Astrocyte (in vitro differentiated cells and primary cell): ENCODE results near the gene SGTA. TPM values are rescaled to one million over a fixed set of nuclear protein-coding genes. Genes with fewer than 3 reads are reported as not detected.

Experiments
- DNase-seq: peaks from one replicate; pipeline ENCODE4 v3.0.0-alpha.2; 2010; ENCODE audit warnings: low read depth
- FAIRE-seq: peaks from 2 replicates; lab custom pipeline; 2011; peaks lifted over from hg19 to GRCh38; lab: Jason Lieb, UNC
- H2AFZ ChIP-seq: 2 replicates; pipeline ENCODE4 v1.6.0; 2012; ENCODE audit warnings: low read depth, low read length, inconsistent platforms
- H3K27ac ChIP-seq: 2 replicates; pipeline ENCODE4 v1.5.1; 2011; ENCODE audit warnings: low read depth, low read length, inconsistent platforms
- H3K27me3 ChIP-seq: 2 replicates; pipeline ENCODE4 v1.6.0; 2011; ENCODE audit warnings: low read length, inconsistent platforms; ENCODE audit not compliant: insufficient read depth
- H3K36me3 ChIP-seq: 2 replicates; pipeline ENCODE4 v1.5.1; 2011; ENCODE audit warnings: low read length, inconsistent platforms; ENCODE audit not compliant: insufficient read depth
- H3K4me1 ChIP-seq: 2 replicates; pipeline ENCODE4 v1.5.1; 2011; ENCODE audit warnings: low read length, inconsistent platforms; ENCODE audit not compliant: insufficient read depth
- H3K4me2 ChIP-seq: 2 replicates; pipeline ENCODE4 v1.6.0; 2012; ENCODE audit warnings: low read length, inconsistent platforms
- H3K4me3 ChIP-seq: 2 replicates; pipeline ENCODE4 v1.5.1; 2011; ENCODE audit warnings: low read depth, mild to moderate bottlenecking, low read length, inconsistent platforms; ENCODE audit not compliant: insufficient read depth
- H3K79me2 ChIP-seq: 2 replicates; pipeline ENCODE4 v1.6.0; 2012; ENCODE audit warnings: mild to moderate bottlenecking, low read length, inconsistent platforms; ENCODE audit not compliant: insufficient read depth
- H3K9ac ChIP-seq: 2 replicates; pipeline ENCODE4 v1.6.0; 2012; ENCODE audit warnings: mild to moderate bottlenecking, low read length, inconsistent platforms
- H3K9me3 ChIP-seq: 2 replicates; pipeline ENCODE4 v1.5.1; 2012; ENCODE audit warnings: low read depth, mild to moderate bottlenecking, low read length, inconsistent platforms; ENCODE audit not compliant: insufficient read depth
- H4K20me1 ChIP-seq: 2 replicates; pipeline ENCODE4 v1.6.0; 2012; ENCODE audit warnings: low read length, inconsistent platforms; ENCODE audit not compliant: insufficient read depth
- H3K27ac Mint-ChIP-seq: one replicate; pipeline ENCODE4 v1.8.0; 2021; ENCODE audit warnings: mild to moderate bottlenecking, mixed read lengths; ENCODE audit not compliant: unreplicated experiment
- H3K27me3 Mint-ChIP-seq: one replicate; pipeline ENCODE4 v1.8.0; 2021; ENCODE audit warnings: low read depth, mixed read lengths; ENCODE audit not compliant: unreplicated experiment
- H3K36me3 Mint-ChIP-seq: one replicate; pipeline ENCODE4 v1.8.0; 2021; ENCODE audit warnings: low read depth, mixed read lengths; ENCODE audit not compliant: unreplicated experiment
- H3K4me1 Mint-ChIP-seq: one replicate; pipeline ENCODE4 v1.8.0; 2021; ENCODE audit warnings: low read depth, mixed read lengths; ENCODE audit not compliant: unreplicated experiment
- H3K4me3 Mint-ChIP-seq: one replicate; pipeline ENCODE4 v1.8.0; 2021; ENCODE audit warnings: mild to moderate bottlenecking, moderate library complexity, mixed read lengths; ENCODE audit not compliant: unreplicated experiment
- H3K9me3 Mint-ChIP-seq: one replicate; pipeline ENCODE4 v1.8.0; 2021; ENCODE audit warnings: mild to moderate bottlenecking, mixed read lengths; ENCODE audit not compliant: unreplicated experiment
- CTCF ChIP-seq: IDR thresholded peaks from 2 replicates; pipeline ENCODE4 v1.5.1; 2011; ENCODE audit warnings: low read depth, mild to moderate bottlenecking, inconsistent platforms, low read length, moderate library complexity; ENCODE audit not compliant: insufficient read depth
- EZH2 ChIP-seq: IDR thresholded peaks from 2 replicates; pipeline ENCODE4 v1.6.1; 2012; ENCODE audit warnings: mild to moderate bottlenecking, low read length, inconsistent platforms; ENCODE audit not compliant: insufficient read depth
- total RNA-seq: library from RNA; stranded (reverse); gene quantifications from 2 replicates; pipeline ENCODE4 v1.2.1, GENCODE V29; 2021

SGTA gene
- total RNA-seq, 1 donor from 2014 or later, result 76.1 TPM

DNA sequence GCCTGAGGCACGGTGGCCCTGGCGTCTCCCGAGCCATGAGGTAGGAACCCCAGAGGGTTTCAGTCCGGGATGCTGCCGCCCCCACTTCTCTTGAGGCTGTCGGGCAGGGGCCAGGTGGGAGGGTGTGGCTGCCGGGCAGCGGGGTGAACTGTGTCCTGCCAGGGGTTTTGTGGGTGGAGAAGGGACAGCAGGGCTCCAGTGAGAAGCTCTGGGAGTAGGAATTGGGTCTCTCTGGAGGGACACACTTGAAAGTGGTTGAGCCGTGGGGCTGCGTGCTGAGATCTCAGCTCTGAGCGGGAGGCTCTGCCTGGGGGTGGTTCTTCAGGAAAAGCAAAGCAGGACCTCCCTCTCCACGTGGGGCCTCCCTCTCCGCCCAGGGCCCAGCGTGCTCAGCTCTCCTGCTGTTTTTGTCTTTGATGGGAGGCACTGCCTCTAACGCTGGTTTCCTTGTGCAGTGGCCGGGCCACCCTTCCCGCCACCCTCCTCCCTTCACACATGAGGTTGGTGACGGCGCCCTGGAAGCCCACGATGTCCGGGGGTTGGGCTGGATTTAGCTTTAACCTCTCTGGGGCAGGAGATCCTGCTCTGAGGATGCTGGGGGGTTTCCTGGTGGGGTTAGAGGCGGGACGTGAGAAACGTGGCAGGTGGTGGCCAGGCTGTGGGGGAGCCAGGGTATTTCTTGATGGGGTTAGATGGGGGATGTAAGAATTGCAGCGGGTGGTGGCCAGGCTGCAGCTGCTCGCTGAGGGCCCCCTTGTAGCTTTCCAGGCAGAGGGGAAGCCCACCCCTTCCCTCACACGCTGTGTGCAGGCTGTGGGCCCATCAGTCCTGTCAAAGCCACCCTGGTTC lies 21.3 kb upstream of the SGTA start:
- Mint-ChIP-seq H3K9me3 (no peaks in the 10 kb centered on the region), H3K27ac (no peak overlapping the region), H3K36me3 (peaks cover 13% of the 10 kb centered on the region), H3K27me3 (no peaks in the 10 kb centered on the region), H3K4me3 (no peak overlapping the region), H3K4me1 (no peaks in the 10 kb centered on the region)
- no peak overlapping the region for H3K27ac ChIP-seq
- H3K9ac ChIP-seq, result no peak overlapping the region
- H3K4me1 ChIP-seq, result no peaks in the 10 kb centered on the region
- H3K9me3 ChIP-seq, result no peaks in the 10 kb centered on the region
- no peaks in the 10 kb centered on the region for H3K79me2 ChIP-seq
- H3K27me3 ChIP-seq, result no peaks in the 10 kb centered on the region
- H3K36me3 ChIP-seq, result peaks cover 4% of the 10 kb centered on the region
- H2AFZ ChIP-seq, result no peak overlapping the region
- no peak for DNase-seq
- H3K4me2 ChIP-seq, result no peak overlapping the region
- no peak for FAIRE-seq
- TF ChIP-seq EZH2 (no peak), CTCF (no peak)
- no peak overlapping the region for H3K4me3 ChIP-seq
- no peaks in the 10 kb centered on the region for H4K20me1 ChIP-seq

- FAIRE-seq (no peak), DNase-seq (no peak)
- Histone ChIP-seq H2AFZ (no peak overlapping the region), H3K9ac (no peak overlapping the region), H3K4me1 (no peaks in the 10 kb centered on the region), H3K9me3 (no peaks in the 10 kb centered on the region), H4K20me1 (no peaks in the 10 kb centered on the region), H3K27ac (no peak overlapping the region), H3K27me3 (no peaks in the 10 kb centered on the region), H3K36me3 (peaks cover 4% of the 10 kb centered on the region), H3K79me2 (no peaks in the 10 kb centered on the region), H3K4me2 (no peak overlapping the region), H3K4me3 (no peak overlapping the region)
- TF ChIP-seq EZH2, result no peak
- no peak for TF ChIP-seq CTCF
- Mint-ChIP-seq H3K4me3 (no peak overlapping the region), H3K36me3 (peaks cover 12% of the 10 kb centered on the region), H3K27me3 (no peaks in the 10 kb centered on the region), H3K4me1 (no peaks in the 10 kb centered on the region), H3K27ac (no peak overlapping the region), H3K9me3 (no peaks in the 10 kb centered on the region)
These were observed 20.5 kb upstream of the SGTA start for GRCh38 chr19:2803486-2804155.

DNA sequence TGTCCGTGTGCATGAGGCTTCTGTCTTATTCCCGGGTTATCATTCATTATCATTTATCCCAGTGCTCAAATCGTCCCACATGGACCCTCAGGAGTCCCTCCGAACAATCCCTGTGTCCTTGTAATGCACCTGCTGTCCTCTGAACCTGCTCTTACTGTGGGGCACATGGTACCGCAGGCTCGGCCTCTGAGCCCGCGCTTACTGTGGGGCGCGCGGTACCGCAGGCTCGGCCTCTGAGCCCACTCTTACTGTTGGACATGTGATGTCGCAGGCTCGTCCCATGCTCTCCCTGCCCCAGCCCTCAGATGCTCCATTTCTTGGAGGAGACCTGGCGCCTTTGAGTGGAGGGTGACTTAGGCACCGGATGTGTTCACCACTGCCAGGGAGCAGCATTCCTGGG lies 19.8 kb upstream of the SGTA start:
- Histone ChIP-seq H3K9ac (no peak overlapping the region), H4K20me1 (no peaks in the 10 kb centered on the region), H3K4me2 (no peak overlapping the region), H3K27ac (no peak overlapping the region), H3K4me3 (no peak overlapping the region), H3K4me1 (no peaks in the 10 kb centered on the region), H2AFZ (no peak overlapping the region), H3K27me3 (no peaks in the 10 kb centered on the region), H3K79me2 (no peaks in the 10 kb centered on the region), H3K36me3 (peaks cover 8% of the 10 kb centered on the region), H3K9me3 (no peaks in the 10 kb centered on the region)
- no peaks in the 10 kb centered on the region for H3K27me3 Mint-ChIP-seq
- no peak overlapping the region for H3K4me3 Mint-ChIP-seq
- TF ChIP-seq CTCF (no peak), EZH2 (no peak)
- DNase-seq (no peak), FAIRE-seq (no peak)
- H3K27ac Mint-ChIP-seq, result no peak overlapping the region
- no peaks in the 10 kb centered on the region for H3K9me3 Mint-ChIP-seq
- H3K36me3 Mint-ChIP-seq, result peaks cover 12% of the 10 kb centered on the region
- no peaks in the 10 kb centered on the region for H3K4me1 Mint-ChIP-seq
